ENCODE measurements around the gene MRPL21. TPM values are rescaled to one million over a fixed set of nuclear protein-coding genes. Genes with fewer than 3 reads are reported as not detected.

MRPL21 gene
- total and polyA plus RNA-seq, 2 of the 13 experiments (the other 11 are each of a cell fraction or from before 2014, with no cell fraction given) = 61.5 to 100 TPM

DNA sequence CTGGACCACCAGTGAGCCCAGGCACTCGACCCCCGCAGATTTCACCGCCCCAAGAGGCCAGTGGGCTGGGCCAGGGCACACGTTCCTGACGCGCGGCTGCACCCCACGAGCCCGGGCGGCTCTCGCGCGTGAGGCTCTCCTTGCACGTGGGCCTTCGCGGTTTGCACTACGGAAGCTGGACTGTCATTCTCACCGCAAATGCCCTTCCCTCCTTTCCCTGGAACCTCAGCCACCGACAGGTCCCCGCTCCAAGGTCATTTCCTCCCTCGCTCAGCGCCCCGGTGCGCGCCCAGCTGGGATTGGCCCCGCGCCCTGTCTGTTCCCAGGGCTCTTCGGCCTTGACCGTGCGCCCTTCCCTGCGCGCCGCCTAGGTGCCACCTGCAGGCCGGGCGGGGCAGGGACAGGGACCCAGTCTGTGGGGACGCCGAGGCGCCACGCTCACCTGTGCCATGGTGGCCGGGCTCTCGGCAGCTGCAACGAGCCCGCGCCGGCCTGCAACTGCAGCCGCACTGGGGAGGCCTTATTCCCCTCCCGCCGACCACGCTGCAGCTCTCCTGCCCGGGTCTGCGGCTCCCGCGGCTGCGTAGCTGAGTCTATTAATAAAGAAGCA is 59.8 kb downstream of the MRPL21 start (continued):
- TF ChIP-seq, protein P1, sequence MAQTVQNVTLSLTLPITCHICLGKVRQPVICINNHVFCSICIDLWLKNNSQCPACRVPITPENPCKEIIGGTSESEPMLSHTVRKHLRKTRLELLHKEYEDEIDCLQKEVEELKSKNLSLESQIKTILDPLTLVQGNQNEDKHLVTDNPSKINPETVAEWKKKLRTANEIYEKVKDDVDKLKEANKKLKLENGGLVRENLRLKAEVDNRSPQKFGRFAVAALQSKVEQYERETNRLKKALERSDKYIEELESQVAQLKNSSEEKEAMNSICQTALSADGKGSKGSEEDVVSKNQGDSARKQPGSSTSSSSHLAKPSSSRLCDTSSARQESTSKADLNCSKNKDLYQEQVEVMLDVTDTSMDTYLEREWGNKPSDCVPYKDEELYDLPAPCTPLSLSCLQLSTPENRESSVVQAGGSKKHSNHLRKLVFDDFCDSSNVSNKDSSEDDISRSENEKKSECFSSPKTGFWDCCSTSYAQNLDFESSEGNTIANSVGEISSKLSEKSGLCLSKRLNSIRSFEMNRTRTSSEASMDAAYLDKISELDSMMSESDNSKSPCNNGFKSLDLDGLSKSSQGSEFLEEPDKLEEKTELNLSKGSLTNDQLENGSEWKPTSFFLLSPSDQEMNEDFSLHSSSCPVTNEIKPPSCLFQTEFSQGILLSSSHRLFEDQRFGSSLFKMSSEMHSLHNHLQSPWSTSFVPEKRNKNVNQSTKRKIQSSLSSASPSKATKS (CRISPR knock-in tag; IDR thresholded peaks at IDR 0.05) = no peak
- TF ChIP-seq, protein P2, sequence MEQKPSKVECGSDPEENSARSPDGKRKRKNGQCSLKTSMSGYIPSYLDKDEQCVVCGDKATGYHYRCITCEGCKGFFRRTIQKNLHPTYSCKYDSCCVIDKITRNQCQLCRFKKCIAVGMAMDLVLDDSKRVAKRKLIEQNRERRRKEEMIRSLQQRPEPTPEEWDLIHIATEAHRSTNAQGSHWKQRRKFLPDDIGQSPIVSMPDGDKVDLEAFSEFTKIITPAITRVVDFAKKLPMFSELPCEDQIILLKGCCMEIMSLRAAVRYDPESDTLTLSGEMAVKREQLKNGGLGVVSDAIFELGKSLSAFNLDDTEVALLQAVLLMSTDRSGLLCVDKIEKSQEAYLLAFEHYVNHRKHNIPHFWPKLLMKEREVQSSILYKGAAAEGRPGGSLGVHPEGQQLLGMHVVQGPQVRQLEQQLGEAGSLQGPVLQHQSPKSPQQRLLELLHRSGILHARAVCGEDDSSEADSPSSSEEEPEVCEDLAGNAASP (CRISPR knock-in tag; IDR thresholded peaks at IDR 0.05; ENCODE audit: borderline replicate concordance) = peak; percentile 94
- peak; percentile 53 for TF ChIP-seq NR2F6 (IDR thresholded peaks at IDR 0.05)
- peak; percentile 96 for TF ChIP-seq NR2F6 (CRISPR knock-in tag; IDR thresholded peaks at IDR 0.05)
- no peak for TF ChIP-seq ZNF468 (CRISPR knock-in tag; IDR thresholded peaks at IDR 0.05)
- TF ChIP-seq HNRNPK (IDR thresholded peaks at IDR 0.05; ENCODE audit: low read depth, low read length, poor library complexity, severe bottlenecking) = peak; percentile 44
- TF ChIP-seq, protein P3, sequence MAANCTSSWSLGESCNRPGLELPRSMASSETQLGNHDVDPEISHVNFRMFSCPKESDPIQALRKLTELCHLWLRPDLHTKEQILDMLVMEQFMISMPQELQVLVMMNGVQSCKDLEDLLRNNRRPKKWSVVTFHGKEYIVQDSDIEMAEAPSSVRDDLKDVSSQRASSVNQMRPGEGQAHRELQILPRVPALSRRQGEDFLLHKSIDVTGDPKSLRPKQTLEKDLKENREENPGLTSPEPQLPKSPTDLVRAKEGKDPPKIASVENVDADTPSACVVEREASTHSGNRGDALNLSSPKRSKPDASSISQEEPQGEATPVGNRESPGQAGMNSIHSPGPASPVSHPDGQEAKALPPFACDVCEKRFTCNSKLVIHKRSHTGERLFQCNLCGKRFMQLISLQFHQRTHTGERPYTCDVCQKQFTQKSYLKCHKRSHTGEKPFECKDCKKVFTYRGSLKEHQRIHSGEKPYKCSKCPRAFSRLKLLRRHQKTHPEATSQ (CRISPR knock-in tag; IDR thresholded peaks at IDR 0.05; ENCODE audit: borderline replicate concordance) = peak; percentile 74; the same call in 1 of the 2 replicates
- no peak; the same call in 1 of the 2 replicates for TF ChIP-seq ZNF136 (CRISPR knock-in tag; IDR thresholded peaks at IDR 0.05; ENCODE audit: low read depth)
- peak; percentile 95 for TF ChIP-seq ZBTB4 (CRISPR knock-in tag; IDR thresholded peaks at IDR 0.05; ENCODE audit: borderline replicate concordance)
- TF ChIP-seq AFF4 (CRISPR knock-in tag; IDR thresholded peaks at IDR 0.05) = 0 out of 2 replicates have a peak, but pooled peaks have one; percentile 40
- TF ChIP-seq ZNF850 (CRISPR knock-in tag; conservative IDR thresholded peaks at IDR 0.05) = 0 out of 2 replicates have a peak, but pooled peaks have one; percentile 40
- TF ChIP-seq DMAP1 (CRISPR knock-in tag; IDR thresholded peaks at IDR 0.05) = peak; percentile 51
- no peak for TF ChIP-seq ZNF143 (CRISPR knock-in tag; IDR thresholded peaks at IDR 0.05)
- peak; percentile 96 for TF ChIP-seq RXRB (CRISPR knock-in tag; IDR thresholded peaks at IDR 0.05; ENCODE audit: borderline replicate concordance)
- TF ChIP-seq ZNF12 (CRISPR knock-in tag; IDR thresholded peaks at IDR 0.05) = no peak
- no peak for TF ChIP-seq ZNF232 (CRISPR knock-in tag; IDR thresholded peaks at IDR 0.05; ENCODE audit: borderline replicate concordance)
- peak; percentile 75 for TF ChIP-seq JUNB (CRISPR knock-in tag; IDR thresholded peaks at IDR 0.05; ENCODE audit: borderline replicate concordance)

Data from HepG2 (cell line).